ENCODE measurements around the gene ADAM19.
"Not testable (repeated sequence)": the region's sequence is repeated elsewhere in the genome, so short reads cannot be mapped to it uniquely, and the experiment has no call there.

The ADAM19 gene

DNA sequence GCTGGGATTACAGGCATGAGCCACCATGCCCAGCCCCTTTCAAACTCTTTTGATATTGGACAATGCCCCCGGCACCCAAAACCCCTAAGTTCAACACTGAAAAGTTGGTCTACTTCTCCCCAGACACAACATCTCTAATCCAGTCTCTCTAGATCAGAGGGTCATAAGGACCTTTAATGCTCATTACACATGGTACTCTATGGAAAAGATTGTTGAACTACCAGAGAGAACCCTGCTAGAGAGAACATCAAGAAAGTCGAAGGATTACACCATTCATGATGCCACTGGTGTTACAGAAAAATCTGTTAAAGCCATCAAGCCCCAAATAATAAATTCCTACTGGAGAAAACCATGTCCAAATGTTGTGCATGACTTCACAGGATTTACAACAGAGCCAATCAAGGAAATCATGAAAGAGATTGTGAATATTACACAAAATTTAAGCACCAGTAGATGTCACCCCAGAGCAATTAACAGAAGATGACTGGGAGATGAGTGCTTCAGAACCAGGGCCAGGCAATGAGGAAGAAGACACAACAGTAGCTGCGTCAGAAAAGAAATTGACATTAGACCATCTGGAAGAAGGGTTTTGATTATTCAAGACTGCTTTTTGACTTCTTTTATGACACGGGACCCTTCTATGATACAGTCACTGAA lies 143.9 kb downstream of the ADAM19 start:
- DNase-seq (ENCODE audit: low read depth, low spot score): no peak
- TF ChIP-seq FOXP2 (optimal IDR thresholded peaks at IDR 0.05; ENCODE audit: control extremely low read depth, extremely low read length, insufficient read depth) (no peak), POLR2AphosphoS5 (IDR thresholded peaks at IDR 0.05; ENCODE audit: borderline replicate concordance, low read depth, low read length) (no peak), EZH2 (IDR thresholded peaks at IDR 0.05) (no peak)
- no peak overlapping the region for H3K4me3 ChIP-seq
- H3K9ac ChIP-seq (ENCODE audit: insufficient read length): no peak overlapping the region
- no peak overlapping the region for H3K27ac ChIP-seq
- H3K36me3 ChIP-seq (ENCODE audit: insufficient read depth, low read length): no peaks in the 10 kb centered on the region
- no peaks in the 10 kb centered on the region for H3K9me3 ChIP-seq (ENCODE audit: low read depth, low read length)

GRCh38 chr5:157429920-157430319 lies 145.7 kb downstream of the ADAM19 start:
- H3K9me3 ChIP-seq (ENCODE audit: low read depth, low read length); H3K27ac ChIP-seq; H3K9ac ChIP-seq (ENCODE audit: insufficient read length); H3K4me3 ChIP-seq; DNase-seq (ENCODE audit: low read depth, low spot score); H3K36me3 ChIP-seq (ENCODE audit: insufficient read depth, low read length): not testable (repeated sequence)
